Smooth muscle cell of the coronary artery (primary cell): ENCODE data around the gene TCF7L2. TPM values are rescaled to one million over a fixed set of nuclear protein-coding genes. Genes with fewer than 3 reads are reported as not detected.

Source experiments
- total RNA-seq: library from RNA; depleted of rRNA; stranded (reverse); fragments of >200 nt; gene quantifications from 2 replicates; pipeline ENCODE4 v1.2.3, GENCODE V29; 2014; ENCODE audit warnings: low replicate concordance

Gene TCF7L2
- 3.2 and 4.1 TPM in 2 replicates for total RNA-seq

DNA sequence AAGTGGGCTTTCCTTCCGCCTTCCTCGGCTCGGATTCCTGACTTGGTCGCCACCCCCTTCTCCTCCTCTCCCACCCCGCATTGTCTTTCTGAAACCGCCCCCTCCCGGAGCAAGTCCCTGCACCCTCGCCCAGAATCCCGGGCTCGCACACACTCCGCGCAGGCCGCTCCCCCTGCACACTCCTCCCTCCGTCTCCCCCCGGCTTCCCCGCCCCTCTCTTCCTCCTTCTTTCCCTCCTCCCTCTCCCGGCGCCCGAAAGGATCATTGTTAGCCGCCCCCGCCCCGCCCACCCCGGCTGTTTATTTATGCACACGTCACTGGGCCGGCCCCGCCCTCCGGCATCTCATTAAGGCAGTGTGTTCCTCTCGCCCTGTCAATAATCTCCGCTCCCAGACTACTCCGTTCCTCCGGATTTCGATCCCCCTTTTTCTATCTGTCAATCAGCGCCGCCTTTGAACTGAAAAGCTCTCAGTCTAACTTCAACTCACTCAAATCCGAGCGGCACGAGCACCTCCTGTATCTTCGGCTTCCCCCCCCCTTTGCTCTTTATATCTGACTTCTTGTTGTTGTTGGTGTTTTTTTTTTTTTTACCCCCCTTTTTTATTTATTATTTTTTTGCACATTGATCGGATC is at the start of gene TCF7L2:
TSS of gene TCF7L2 (plus strand) at position 373 of the 633 bp plus-strand sequence. CDS start 510 bp downstream, outside the sequence.

